Measurements from ENCODE around the gene EP400. TPM values are rescaled to one million over a fixed set of nuclear protein-coding genes. Genes with fewer than 3 reads are reported as not detected.

EP400 gene
- total and polyA plus RNA-seq, 2 experiments from 2014 or later = 10.3 to 12.3 TPM

GRCh38 chr12:132043216-132043615, 93.5 kb downstream of the EP400 start:
- Histone ChIP-seq H4K20me1 (ENCODE audit: insufficient read depth, poor library complexity, severe bottlenecking) (no peaks in the 10 kb centered on the region), H3K27ac (no peak overlapping the region)
- 92% methylated on average over 3 of the region's 3 CpGs for WGBS (ENCODE audit: low lambda C conversion rate, missing lambda C conversion rate)

GRCh38 chr12:132043770-132044467, 94.2 kb downstream of the EP400 start:
- Histone ChIP-seq H3K4me1 (ENCODE audit: insufficient read depth) (peaks cover 3% of the 10 kb centered on the region), H3K27ac (no peak overlapping the region), H2AFZ (no peak overlapping the region), H3K9me2 (replicated peaks; ENCODE audit: insufficient read depth) (no peaks in the 10 kb centered on the region), H3K27me3 (no peaks in the 10 kb centered on the region), H3K79me2 (no peaks in the 10 kb centered on the region), H3K9me3 (ENCODE audit: low read depth) (no peaks in the 10 kb centered on the region), H4K20me1 (ENCODE audit: insufficient read depth, poor library complexity, severe bottlenecking) (no peaks in the 10 kb centered on the region), H3K4me2 (no peak overlapping the region), H3K36me3 (replicated peaks; ENCODE audit: insufficient read depth, low read depth) (no peaks in the 10 kb centered on the region), H3K4me3 (no peak overlapping the region)
- TF ChIP-seq EZH2 (IDR thresholded peaks at IDR 0.05; ENCODE audit: borderline replicate concordance) (no peak), EZH2phosphoT487 (IDR thresholded peaks at IDR 0.05; ENCODE audit: low read depth, severe bottlenecking, unreplicated experiment) (no peak), CTCF (IDR thresholded peaks at IDR 0.05; ENCODE audit: poor library complexity) (no peak)
- WGBS (ENCODE audit: low lambda C conversion rate, missing lambda C conversion rate) = 90% methylated on average over 17 of the region's 17 CpGs
- no peak for DNase-seq (ENCODE audit: low spot score)

More at GRCh38 chr12:132043216-132043615, 93.5 kb downstream of the EP400 start:
- Histone ChIP-seq H3K4me2 (no peak overlapping the region), H3K79me2 (no peaks in the 10 kb centered on the region), H3K4me1 (ENCODE audit: insufficient read depth) (peaks cover 3% of the 10 kb centered on the region), H2AFZ (no peak overlapping the region), H3K27me3 (no peaks in the 10 kb centered on the region), H3K36me3 (replicated peaks; ENCODE audit: insufficient read depth, low read depth) (no peaks in the 10 kb centered on the region), H3K9me2 (replicated peaks; ENCODE audit: insufficient read depth) (no peaks in the 10 kb centered on the region), H3K4me3 (no peak overlapping the region), H3K9me3 (ENCODE audit: low read depth) (no peaks in the 10 kb centered on the region)
- no peak for DNase-seq (ENCODE audit: low spot score)
- TF ChIP-seq CTCF (IDR thresholded peaks at IDR 0.05; ENCODE audit: poor library complexity) (no peak), EZH2 (IDR thresholded peaks at IDR 0.05; ENCODE audit: borderline replicate concordance) (no peak), EZH2phosphoT487 (IDR thresholded peaks at IDR 0.05; ENCODE audit: low read depth, severe bottlenecking, unreplicated experiment) (no peak)

- Histone ChIP-seq H3K9me3 (ENCODE audit: low read depth) (no peaks in the 10 kb centered on the region), H3K79me2 (no peaks in the 10 kb centered on the region), H3K4me1 (ENCODE audit: insufficient read depth) (peaks cover 3% of the 10 kb centered on the region), H3K27me3 (no peaks in the 10 kb centered on the region), H3K27ac (no peak overlapping the region), H2AFZ (no peak overlapping the region), H3K9me2 (replicated peaks; ENCODE audit: insufficient read depth) (no peaks in the 10 kb centered on the region), H3K36me3 (replicated peaks; ENCODE audit: insufficient read depth, low read depth) (no peaks in the 10 kb centered on the region), H4K20me1 (ENCODE audit: insufficient read depth, poor library complexity, severe bottlenecking) (no peaks in the 10 kb centered on the region), H3K4me3 (no peak overlapping the region), H3K4me2 (no peak overlapping the region)
- TF ChIP-seq EZH2 (IDR thresholded peaks at IDR 0.05; ENCODE audit: borderline replicate concordance) = no peak
- TF ChIP-seq CTCF (IDR thresholded peaks at IDR 0.05; ENCODE audit: poor library complexity) = no peak
- no peak for TF ChIP-seq EZH2phosphoT487 (IDR thresholded peaks at IDR 0.05; ENCODE audit: low read depth, severe bottlenecking, unreplicated experiment)
- DNase-seq (ENCODE audit: low spot score) = no peak
- 93% methylated on average over 29 of the region's 29 CpGs for WGBS (ENCODE audit: low lambda C conversion rate, missing lambda C conversion rate)
Measured at GRCh38 chr12:132044661-132045412, 95.1 kb downstream of the EP400 start.
